Esophagus (tissue), 2 donors: Measurements from ENCODE around the gene GAL3ST2. TPM values are rescaled to one million over a fixed set of nuclear protein-coding genes. Genes with fewer than 3 reads are reported as not detected.
"Not testable (repeated sequence)": the region's sequence is repeated elsewhere in the genome, so short reads cannot be mapped to it uniquely, and the experiment has no call there.

Experiments
- H3K27ac ChIP-seq, 2 donors: one replicate each; pipeline ENCODE4 v1.5.1; 2013; ENCODE audit warnings: low read depth in 2 of 2, mild to moderate bottlenecking in 2 of 2, inconsistent platforms in 1 of 2, low read length in 1 of 2, moderate library complexity in 1 of 2
- H3K27me3 ChIP-seq, 2 donors: one replicate each; pipeline ENCODE4 v1.6.1; 2013; ENCODE audit warnings: low read length in 2 of 2, control low read depth in 1 of 2, mild to moderate bottlenecking in 1 of 2; ENCODE audit not compliant: insufficient read depth in 2 of 2, control insufficient read depth in 1 of 2
- H3K36me3 ChIP-seq, 2 donors: one replicate each; pipeline ENCODE4 v1.6.1; 2013; ENCODE audit warnings: low read length in 1 of 2; ENCODE audit not compliant: control insufficient read depth in 2 of 2, insufficient read depth in 2 of 2
- H3K4me1 ChIP-seq, 2 donors: one replicate each; pipeline ENCODE4 v1.6.1; 2013; ENCODE audit warnings: low read length in 1 of 2; ENCODE audit not compliant: control insufficient read depth in 2 of 2, insufficient read depth in 2 of 2
- H3K4me3 ChIP-seq, 2 donors: one replicate each; pipeline ENCODE4 v1.5.1; 2013; ENCODE audit warnings: low read length in 2 of 2, mild to moderate bottlenecking in 2 of 2, low read depth in 1 of 2, moderate library complexity in 1 of 2
- H3K9me3 ChIP-seq, 2 donors: one replicate each; pipeline ENCODE4 v1.6.1; 2013; ENCODE audit warnings: mild to moderate bottlenecking in 2 of 2, low read depth in 1 of 2, low read length in 1 of 2, moderate library complexity in 1 of 2; ENCODE audit not compliant: control insufficient read depth in 2 of 2, insufficient read depth in 1 of 2
- WGBS, 2 donors: extraction: QIAGEN DNeasy Blood & Tissue Kit; methylation state at CpG; one replicate each; pipeline ENCODE4 v1.1.7; 2013; 5-methylcytosine and 5-hydroxymethylcytosine counted together
- polyA plus RNA-seq, 2 donors: library from polyadenylated mRNA; stranded (reverse); fragments of 200-250 nt; gene quantifications; one replicate each; pipeline ENCODE4 v1.2.3, GENCODE V29; 2013
- donor health status: healthy with polysubstance abuse.
- donor health status: Bipolar disorder and iron deficiency.

GAL3ST2 gene
- polyA plus RNA-seq, 2 donors: 0.02 to 0.10 TPM

DNA sequence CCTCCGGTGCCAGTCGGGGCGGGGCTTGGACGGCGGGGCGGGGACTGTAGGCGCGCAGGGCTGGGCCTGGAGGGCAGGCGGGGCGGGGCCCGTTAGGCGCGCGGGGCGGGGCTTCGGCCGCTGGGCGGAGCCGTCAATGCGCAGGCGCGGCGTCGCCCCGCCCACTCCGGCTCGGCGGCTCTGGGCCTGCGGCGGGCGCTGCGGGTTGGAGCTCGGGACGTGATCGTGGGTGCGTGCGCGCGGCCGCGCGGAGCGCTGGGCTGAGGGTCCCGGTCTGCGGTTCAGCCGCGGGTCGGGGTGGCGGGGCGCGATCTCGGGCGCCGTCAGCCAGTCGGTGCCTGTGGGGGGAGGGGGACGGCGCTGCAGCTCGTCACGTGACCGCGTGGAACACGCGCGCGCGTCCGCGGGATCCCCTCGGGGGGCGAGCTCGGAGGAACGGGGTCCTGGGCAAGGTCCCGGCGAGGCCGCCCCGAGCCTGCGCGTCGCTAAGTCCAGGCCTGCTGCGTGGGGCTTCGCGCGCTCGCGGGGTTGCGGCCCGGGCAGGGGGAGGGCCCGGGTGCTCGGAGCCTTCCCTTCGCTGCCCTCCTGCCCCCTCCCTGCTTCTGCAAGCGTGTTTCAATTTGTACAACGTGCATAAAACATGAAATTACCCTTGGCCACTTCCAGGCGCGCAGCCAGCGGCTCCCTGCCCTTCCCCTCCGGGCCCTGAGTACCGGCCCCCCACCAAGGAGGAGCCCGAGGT, 42.0 kb upstream of the GAL3ST2 start, which contains the start of gene D2HGDH:
Gene D2HGDH (plus strand): TSS at position 164 of the 742 bp plus-strand sequence. CDS start 595 bp downstream, outside the sequence.
- peak within 1 kb of the TSS; percentile 76 to 97 for H3K4me3 ChIP-seq
- H3K36me3 ChIP-seq: peaks cover 0 to 4% of the 10 kb centered on the region in 2 donors
- peaks cover 0 to 9% of the 10 kb centered on the region in 2 donors for H3K4me1 ChIP-seq
- H3K27ac ChIP-seq: peak within 1 kb of the TSS; percentile 90 to 92
- WGBS, 2 donors: 1% methylated on average over 37 to 98 of the region's 98 CpGs
- H3K9me3 ChIP-seq: no peaks in the 10 kb centered on the region
- H3K27me3 ChIP-seq: no peaks in the 10 kb centered on the region

DNA sequence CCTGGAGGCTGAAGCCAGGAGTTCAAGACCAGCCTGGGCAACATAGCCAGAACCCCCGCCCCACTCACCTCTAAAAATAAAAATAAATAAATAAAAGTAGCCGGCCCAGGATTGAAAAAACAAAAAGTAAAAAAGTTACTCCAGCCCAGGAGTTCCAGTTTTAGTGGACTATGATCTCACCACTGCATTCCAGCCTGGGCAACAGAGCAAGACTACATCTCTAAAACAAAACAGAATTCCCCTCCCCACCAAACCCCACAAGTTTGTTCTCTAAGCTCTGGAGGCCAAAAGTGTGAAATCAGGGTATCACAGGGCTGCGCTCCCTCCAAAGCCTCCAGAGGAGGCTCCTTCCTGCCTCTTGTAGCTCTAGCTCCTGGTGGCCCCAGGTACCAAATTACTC, 40.5 kb upstream of the GAL3ST2 start:
- Histone ChIP-seq H3K27ac (no peak overlapping the region), H3K9me3 (no peaks in the 10 kb centered on the region), H3K4me1 (peaks cover 0 to 9% of the 10 kb centered on the region in 2 donors), H3K4me3 (no peak overlapping the region), H3K27me3 (no peaks in the 10 kb centered on the region), H3K36me3 (peaks cover 0 to 5% of the 10 kb centered on the region in 2 donors)
- 80 to 83% methylated on average over 3 of the region's 3 CpGs for WGBS, 2 donors

DNA sequence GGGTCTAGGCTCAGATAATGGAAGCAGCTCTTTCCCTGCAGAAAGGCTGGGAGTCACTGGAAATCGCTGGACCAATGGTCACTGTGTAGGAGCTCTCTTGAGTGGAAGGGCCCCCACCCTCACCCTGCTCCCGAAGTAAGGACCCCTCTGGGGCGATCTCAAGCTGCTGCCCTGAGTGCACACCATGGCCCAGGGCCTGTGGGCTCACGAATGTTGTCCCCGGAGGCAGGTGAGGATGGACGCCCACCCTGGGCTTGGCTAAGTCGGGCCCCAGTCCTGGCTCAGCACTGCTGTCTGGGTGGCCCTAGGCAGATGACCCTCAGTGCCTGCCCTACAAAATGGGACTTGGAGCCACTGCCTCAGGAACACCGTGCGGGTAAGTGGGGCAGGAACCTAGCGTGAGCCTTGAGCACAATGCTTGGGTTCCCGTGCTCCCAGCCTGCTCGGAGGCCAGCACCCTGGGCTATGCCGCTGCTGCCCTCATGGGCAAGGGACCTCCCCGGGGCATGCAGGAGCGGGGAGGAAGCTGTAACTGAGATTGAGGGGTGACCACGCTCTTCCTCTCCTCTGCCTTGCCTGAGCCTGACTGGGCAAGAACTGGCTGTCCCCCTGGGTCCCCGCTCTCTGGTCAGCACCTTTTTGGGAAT, 38.5 kb upstream of the GAL3ST2 start:
- no peak overlapping the region for H3K4me3 ChIP-seq
- H3K27me3 ChIP-seq: no peaks in the 10 kb centered on the region
- H3K36me3 ChIP-seq: peaks cover 0 to 7% of the 10 kb centered on the region in 2 donors
- H3K9me3 ChIP-seq: no peaks in the 10 kb centered on the region
- no peak overlapping the region for H3K27ac ChIP-seq
- WGBS, 2 donors: 92 to 95% methylated on average over 15 to 17 of the region's 17 CpGs
- peaks cover 0 to 9% of the 10 kb centered on the region in 2 donors for H3K4me1 ChIP-seq

DNA sequence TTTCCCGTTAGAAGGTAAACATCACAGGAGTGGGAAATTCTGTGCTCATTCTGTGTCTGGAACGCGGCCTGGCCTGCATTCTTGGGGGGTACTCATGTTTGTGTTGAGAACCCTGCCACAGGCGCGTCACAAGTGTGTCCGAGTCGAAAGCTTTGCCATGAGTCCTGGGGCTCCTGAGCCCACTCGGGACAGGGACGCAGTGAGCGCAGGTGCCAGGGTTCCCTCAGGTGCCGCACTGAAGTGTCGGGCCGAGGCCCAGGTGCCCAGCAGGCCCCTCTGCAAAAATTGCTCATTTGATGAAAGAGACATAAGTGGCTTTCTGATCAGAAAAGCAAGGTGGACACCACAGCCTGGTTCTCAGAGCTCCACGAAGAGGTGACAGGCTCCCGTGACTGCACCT, 37.4 kb upstream of the GAL3ST2 start:
- no peaks in the 10 kb centered on the region for H3K27me3 ChIP-seq
- H3K4me1 ChIP-seq: peaks cover 0 to 5% of the 10 kb centered on the region in 2 donors
- no peaks in the 10 kb centered on the region for H3K9me3 ChIP-seq
- no peak overlapping the region for H3K27ac ChIP-seq
- no peak overlapping the region for H3K4me3 ChIP-seq
- H3K36me3 ChIP-seq: peaks cover 4 to 15% of the 10 kb centered on the region in 2 donors
- 95% methylated on average over 15 of the region's 15 CpGs for WGBS, 2 donors

DNA sequence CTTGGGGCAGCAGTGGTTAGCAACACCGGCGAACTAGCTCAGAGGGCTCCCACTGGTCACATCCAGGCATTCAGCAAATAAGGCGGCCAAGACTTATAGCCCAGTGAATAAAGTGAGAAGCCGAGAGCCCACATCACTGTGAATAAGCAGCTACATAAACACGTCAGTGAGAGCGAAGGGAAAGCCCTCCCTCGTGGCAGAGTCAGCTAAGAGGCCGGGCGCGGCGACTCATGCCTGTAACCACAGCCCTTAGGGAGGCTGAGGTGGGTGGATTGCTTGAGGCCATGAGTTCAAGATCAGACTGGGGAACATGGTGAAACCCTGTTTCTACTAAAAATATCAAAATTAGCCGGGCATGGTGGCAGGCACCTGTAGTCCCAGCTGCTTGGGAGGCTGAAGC, 37.0 kb upstream of the GAL3ST2 start:
- peaks cover 5 to 19% of the 10 kb centered on the region in 2 donors for H3K36me3 ChIP-seq
- peaks cover 0 to 4% of the 10 kb centered on the region in 2 donors for H3K4me1 ChIP-seq

DNA sequence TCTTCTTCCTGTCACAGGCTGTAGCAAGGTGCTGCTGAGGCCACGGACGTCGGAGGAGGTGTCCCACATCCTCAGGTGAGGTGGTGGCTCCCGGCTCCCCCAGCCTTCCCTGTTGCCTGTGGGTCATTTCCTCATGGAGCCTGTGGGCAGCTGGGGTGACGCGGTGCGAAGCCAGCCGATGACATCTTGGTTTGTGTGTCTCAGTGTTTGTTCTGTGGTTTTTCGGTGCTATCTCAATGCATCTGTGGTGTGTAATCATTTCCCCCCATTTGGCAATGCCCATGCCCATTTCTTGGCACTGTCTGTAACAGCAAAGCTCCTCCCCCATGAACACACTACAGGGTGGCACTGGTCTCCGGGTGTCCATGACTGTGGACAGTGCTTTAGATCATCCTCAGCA, 35.6 kb upstream of the GAL3ST2 start:
- 67 to 77% methylated on average over 10 of the region's 10 CpGs for WGBS, 2 donors
- H3K27ac ChIP-seq: no peak overlapping the region
- H3K4me3 ChIP-seq: no peak overlapping the region
- H3K36me3 ChIP-seq: peaks cover 11 to 26% of the 10 kb centered on the region in 2 donors
- H3K9me3 ChIP-seq: peaks cover 0 to 2% of the 10 kb centered on the region in 2 donors
- H3K4me1 ChIP-seq: peaks cover 0 to 4% of the 10 kb centered on the region in 2 donors
- H3K27me3 ChIP-seq: no peaks in the 10 kb centered on the region

More for the DNA sequence above, 37.0 kb upstream of the GAL3ST2 start:
- Histone ChIP-seq H3K9me3 (no peaks in the 10 kb centered on the region), H3K4me3 (no peak overlapping the region), H3K27me3 (no peaks in the 10 kb centered on the region), H3K27ac (no peak overlapping the region)
- WGBS, 2 donors: 83 to 85% methylated on average over 12 of the region's 12 CpGs

DNA sequence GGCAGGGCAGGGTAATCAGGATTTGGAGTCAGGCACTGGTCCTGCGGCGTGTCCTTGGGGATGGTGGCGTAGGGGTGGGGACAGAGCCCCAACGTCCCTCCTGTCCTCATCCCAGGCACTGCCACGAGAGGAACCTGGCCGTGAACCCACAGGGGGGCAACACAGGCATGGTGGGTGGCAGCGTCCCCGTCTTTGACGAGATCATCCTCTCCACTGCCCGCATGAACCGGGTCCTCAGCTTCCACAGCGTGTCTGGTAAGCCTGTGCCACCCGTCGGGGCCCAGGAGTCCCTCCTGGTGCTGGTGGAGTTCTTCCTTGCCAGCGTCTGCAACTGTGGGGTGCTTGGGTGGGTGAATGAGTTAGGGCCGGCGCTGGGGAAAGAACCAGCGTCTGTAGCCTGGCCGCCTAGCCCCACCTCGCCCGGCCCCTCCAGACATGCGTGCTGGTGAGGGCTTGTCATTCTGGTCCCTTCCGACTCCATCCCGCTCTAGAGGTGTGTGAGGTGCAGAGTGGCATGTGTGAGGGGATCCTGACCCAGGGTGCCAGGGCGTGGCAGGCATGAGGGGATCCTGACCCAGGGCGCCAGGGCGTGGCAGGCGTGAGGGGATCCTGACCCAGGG, 34.2 kb upstream of the GAL3ST2 start:
- H3K9me3 ChIP-seq: peaks cover 0 to 2% of the 10 kb centered on the region in 2 donors
- peaks cover 11 to 26% of the 10 kb centered on the region in 2 donors for H3K36me3 ChIP-seq
- H3K4me1 ChIP-seq: peaks cover 0 to 4% of the 10 kb centered on the region in 2 donors
- 96 to 98% methylated on average over 28 of the region's 28 CpGs for WGBS, 2 donors
- no peak overlapping the region for H3K4me3 ChIP-seq
- no peak overlapping the region for H3K27ac ChIP-seq
- no peaks in the 10 kb centered on the region for H3K27me3 ChIP-seq

DNA sequence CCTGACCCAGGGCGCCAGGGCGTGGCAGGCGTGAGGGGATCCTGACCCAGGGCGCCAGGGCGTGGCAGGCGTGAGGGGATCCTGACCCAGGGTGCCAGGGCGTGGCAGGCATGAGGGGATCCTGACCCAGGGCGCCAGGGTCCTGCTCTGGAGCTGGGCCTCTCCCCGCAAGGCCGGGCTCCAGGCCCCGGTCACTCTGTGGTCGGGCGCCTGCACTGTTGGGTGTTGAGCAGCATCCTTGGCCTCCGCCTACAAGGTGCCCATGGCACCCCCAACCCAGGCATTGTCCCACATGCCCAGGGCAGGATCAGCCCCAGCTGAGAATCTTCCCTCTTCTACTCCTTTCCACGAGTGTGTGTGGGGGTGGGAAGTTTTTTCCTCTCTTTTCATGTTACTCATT, 33.6 kb upstream of the GAL3ST2 start:
- H3K36me3 ChIP-seq: peaks cover 11 to 30% of the 10 kb centered on the region in 2 donors
- H3K27ac ChIP-seq, H3K9me3 ChIP-seq, H3K4me3 ChIP-seq, H3K4me1 ChIP-seq, H3K27me3 ChIP-seq: not testable (repeated sequence)
- 91% methylated on average over 8 to 15 of the region's 15 CpGs for WGBS, 2 donors

DNA sequence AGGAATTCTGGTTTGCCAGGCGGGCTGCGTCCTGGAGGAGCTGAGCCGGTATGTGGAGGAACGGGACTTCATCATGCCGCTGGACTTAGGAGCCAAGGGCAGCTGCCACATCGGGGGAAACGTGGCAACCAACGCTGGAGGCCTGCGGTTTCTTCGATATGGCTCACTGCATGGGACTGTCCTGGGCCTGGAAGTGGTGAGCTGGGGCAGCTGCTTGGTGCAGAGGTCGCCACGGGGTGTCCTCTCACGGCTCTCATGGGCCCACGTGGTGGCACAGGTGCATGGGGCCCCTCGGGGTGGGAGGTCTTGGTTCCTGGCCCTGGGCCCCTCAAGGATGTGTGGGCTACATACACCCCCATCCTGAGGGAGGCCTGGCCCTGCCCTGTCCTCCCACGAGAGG, 33.0 kb upstream of the GAL3ST2 start:
- Histone ChIP-seq H3K27ac (no peak overlapping the region), H3K36me3 (peaks cover 11 to 30% of the 10 kb centered on the region in 2 donors), H3K9me3 (peaks cover 0 to 2% of the 10 kb centered on the region in 2 donors), H3K27me3 (no peaks in the 10 kb centered on the region), H3K4me1 (peaks cover 0 to 2% of the 10 kb centered on the region in 2 donors), H3K4me3 (no peak overlapping the region)
- 91% methylated on average over 16 of the region's 16 CpGs for whole genome bisulfite sequencing, 2 donors
